UCSD-AML1 (cell line): ENCODE measurements around the gene MED4.

Experiments used
- DNase-seq: peaks from one replicate; lab custom pipeline; 2025; ENCODE audit not compliant: unreplicated experiment; lab: John Stamatoyannopoulos, UW

The MED4 gene, protein sequence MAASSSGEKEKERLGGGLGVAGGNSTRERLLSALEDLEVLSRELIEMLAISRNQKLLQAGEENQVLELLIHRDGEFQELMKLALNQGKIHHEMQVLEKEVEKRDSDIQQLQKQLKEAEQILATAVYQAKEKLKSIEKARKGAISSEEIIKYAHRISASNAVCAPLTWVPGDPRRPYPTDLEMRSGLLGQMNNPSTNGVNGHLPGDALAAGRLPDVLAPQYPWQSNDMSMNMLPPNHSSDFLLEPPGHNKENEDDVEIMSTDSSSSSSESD

DNA sequence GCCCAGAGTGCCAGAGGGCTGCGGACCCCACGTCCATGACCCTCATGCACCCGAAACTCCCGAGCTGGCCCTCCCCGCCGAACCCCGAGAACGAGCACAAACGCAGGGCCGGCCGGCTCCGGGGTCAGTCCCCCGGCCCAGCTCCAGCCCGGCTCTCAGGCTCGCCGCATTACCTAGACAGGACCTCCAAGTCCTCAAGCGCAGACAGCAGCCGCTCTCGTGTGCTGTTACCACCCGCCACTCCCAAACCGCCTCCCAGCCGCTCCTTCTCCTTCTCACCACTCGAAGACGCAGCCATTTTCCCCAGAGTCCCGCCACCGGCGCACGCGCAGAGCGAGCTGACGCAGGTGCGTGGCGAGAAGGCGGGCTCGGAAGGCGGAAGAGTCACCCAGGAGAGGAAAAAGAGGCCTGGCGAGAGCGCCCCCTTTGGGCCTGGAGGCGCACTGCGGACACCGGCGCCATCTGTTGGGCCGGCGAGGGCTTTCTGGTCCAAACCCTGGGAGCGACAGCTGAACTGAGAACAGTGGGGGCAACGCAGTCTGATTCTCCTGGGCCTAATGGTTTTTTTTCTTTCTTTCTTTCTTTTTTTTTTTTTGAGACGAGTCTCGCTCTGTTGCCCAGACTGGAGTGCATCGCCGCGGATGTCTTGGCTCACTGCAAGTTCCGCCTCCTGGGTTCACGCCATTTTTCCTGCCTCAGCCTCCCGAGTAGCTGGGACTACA is at the start of gene MED4:
MED4 (minus strand) TSS at position 324 of the 722 bp plus-strand sequence; CDS start at position 298, 26 bp downstream.
- peak; percentile 97 for DNase-seq

DNA sequence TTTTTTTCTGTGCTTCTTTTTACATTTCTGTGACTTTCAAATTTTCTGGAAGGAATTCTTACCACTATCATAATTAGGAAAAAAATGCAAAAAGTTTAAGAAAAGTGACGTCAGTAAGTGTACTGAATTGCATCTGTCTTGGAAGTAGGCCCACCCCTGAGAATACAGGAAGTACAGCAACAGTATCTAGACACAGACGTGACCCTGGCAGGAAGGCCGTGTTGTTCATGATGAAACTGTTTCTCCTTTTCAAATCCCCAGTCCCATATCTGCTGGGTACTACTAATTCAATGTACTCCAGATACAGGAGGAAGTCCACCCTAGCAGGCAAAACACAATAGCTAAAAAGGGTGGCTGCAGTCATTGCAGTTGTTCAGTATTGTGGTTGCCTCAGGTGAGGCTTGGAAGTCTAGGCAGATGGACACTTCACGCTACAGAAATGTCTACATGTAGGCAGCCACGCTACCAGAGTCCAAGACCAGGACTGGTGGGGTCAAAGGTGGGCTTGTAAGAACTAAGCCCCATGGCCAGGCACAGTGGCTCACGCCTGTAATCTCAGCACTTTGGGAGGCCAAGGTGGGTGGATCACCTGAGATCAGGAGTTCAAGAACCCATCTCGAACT is 49.6 kb upstream of the MED4 start:
- DNase-seq: peak; percentile 31

DNA sequence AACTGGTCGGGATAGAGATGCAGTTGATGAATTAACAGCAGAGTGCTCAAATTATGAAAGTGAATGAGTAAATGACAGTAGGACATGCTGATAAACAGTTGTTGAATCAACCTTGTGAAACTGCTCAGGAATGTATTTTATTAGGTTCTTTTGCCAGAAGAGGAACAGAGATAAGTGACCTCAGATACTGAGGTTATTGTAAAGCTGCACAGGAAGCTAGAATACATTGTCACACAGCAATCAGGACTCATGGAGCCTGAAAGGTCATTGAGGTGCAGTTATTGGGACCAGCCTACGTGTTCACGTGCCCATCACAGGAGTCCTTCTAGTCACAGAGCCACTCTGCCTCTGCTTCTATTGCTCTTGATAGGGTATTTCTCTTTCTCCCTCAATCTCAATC is 47.5 kb upstream of the MED4 start:
- DNase-seq: no peak

DNA sequence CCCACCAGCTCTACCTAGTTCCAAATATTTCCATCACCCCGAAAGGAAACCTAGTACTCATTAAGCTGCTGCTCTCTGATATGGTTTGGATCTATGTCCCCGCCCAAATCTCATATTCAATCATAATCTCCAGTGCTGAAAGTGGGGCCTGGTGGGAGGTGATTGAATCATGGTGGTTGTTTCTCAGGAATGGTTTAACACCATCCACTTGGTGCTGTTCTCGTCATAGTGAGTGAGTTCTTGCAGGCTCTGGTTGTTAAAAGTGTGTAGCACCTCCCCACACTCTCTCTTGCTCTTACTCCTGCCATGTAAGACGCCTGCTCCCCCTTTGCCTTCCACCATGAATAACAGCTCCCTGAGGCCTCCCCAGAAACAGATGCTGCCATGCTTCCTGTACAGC is 43.4 kb upstream of the MED4 start:
- no peak for DNase-seq

DNA sequence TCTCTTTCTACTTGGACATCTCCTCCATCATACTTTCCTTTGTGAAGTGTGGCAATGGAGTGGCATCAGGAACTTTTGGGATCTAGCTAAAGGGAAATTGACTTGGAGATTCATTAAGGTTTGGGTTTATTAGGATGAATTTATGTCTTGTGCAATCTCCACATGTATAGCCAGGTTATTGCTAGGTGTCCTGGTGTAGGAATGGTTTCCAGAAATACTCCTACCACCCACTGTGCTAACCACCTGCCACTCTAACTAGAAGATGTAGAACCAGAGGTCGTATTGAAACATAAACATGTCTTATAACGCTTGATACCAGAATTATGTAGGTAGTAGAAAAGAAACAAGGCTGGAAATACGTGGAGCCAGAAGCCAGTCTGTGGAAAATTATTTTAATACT is 38.1 kb upstream of the MED4 start:
- no peak for DNase-seq

DNA sequence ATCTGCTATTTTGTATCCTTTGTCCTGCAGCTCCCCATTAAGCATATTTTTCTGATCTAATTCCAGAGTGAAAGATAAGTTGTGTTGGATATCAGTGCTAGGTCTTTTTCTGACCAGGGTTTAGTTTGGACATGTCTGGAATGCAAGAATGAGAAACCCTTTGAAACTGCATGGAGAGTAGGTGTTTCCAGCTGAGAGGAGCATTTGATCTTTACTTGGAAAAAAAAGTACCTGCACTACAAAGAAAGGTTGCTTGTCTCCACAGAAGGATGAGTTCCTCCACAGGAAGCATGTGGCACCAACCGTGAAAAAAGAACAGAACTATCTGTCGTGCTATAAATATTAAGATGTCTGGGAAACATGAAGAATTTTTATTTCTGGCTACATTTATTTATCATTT is 36.6 kb upstream of the MED4 start:
- no peak for DNase-seq

DNA sequence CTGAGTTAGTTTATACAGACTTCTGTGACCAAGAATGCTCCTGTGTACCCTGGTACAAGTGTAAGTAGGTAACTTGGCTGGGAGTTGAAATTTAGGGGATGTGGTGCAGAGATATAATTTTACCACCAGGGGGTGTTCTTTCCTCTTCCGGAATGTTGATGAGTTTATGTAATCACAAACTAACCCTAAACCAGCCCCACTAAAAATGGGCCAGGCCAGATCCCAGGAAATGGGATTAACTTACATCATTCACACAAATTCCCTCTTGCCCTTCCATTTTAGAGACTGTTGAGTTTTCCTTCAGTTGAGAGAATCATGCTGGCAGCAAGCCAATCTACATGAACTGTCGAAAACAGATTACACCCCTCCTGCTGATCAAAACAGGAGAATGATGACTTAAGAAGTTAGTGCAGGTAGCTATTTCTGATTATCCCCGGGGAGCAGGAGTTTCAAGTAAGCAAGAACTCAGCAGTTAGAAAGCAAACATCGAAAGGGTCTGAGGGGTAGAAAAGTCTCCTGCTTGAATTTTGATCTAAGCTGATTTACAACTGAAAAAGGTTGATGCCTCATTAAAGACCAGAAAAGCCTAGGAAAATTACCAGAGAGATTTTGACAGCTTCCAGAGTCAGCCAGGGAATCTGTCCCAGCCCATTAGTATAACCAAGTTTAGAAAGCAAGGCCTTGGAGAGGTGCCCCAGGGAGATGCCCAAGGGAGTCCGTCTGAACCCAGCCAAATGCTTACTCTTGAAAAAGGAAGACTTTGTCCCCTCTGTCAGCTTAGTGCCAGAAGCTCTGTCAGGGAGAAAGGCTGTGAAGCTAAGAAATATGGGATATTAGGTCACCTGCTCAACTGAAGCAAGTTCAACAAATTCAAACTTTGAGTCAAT is 32.3 kb upstream of the MED4 start:
- no peak for DNase-seq

DNA sequence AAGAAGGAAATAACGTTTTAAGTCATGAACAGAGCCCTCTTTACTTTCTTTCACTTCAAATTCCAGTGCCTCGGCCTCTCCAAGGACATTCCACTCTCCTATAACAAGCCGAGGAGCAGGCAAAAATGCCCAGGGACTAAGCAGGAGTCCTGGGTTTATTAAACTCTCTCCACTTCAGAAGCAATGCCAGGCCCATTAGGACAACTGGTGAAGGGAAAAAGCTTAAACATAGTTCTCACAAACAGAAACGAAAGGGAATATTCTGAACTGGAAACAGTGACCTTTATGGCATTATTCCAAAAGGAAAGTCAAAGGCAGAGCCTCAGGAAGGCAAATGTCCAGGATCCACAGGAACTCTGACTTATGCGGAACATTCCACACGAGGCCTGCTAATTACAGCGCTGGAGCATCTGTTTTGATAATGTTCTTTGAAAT is 30.9 kb upstream of the MED4 start:
- DNase-seq: no peak

DNA sequence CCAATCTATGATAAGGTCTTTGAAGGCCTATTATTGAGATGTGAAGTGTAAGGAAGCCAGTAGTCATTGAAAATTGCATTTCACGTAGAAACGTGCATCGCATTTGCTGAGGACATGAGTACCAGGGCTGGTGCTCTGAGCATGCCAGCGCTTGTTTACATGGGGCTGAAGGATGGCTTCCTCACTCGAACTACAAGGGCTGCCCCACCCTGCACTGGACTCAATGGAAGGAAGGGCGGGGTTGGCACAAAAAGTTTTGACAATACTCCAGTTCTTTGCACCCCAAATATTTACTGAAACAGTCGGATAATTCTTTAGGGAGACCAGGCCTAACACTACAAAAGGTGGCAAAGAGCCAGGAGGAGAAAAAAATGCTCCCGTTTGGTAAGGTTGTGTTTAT is 28.9 kb upstream of the MED4 start:
- no peak for DNase-seq

DNA sequence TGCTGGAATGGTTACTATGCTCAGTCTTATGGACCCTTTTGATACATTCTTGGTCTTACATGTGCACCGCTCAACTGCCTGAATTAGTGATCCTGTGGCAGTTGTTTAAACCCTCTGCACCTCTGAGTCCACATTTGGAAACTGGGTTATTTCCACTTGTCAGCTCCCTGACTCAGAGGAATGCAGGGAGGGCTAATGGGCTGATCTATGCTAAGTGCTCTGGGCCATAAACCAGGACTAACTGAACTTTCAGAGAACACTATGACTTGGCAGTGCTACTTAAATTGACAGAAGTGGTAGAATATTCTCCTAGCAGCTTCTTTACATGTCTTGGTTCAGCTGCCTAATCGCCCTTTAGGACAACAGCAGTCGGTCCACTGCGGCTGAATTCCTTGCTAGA is 26.8 kb upstream of the MED4 start:
- no peak for DNase-seq

DNA sequence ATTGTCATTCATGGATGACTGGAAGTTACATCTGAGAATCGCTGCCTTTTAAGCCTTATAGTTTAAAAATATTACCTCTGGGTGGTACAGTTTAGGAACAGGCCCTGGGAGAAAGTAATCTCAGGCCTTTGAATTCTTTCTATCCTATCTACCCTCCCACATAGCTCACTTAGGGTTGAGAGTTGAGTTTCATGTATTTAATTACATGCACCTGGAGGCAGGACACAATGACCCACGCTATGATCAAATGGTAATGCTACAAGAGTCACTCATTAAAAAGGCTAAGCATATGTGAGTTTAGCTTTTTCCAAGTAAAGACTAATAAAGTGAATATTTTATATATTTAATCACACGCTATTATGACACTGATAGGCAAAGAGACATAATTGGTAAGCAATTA is 25.3 kb upstream of the MED4 start:
- no peak for DNase-seq

DNA sequence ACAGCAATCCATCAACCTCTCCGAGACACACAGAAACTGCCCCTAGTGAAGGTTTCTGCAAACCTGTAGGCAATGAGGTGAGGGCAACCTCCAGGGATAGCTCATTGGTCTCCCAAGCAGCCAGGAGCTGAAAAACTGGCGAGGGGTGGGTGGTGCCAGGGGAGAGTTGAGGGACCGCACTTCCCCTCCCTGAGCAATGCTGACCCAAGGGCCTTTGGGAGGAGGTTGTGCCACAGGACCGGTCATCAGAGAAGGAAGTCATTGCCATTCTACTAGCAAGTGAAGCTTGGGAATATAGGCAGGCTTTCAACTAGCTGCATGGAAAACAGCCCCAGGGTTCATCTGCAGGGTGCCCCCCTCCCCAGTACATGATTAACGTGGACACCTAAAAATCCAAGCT is 23.1 kb upstream of the MED4 start:
- DNase-seq: no peak

DNA sequence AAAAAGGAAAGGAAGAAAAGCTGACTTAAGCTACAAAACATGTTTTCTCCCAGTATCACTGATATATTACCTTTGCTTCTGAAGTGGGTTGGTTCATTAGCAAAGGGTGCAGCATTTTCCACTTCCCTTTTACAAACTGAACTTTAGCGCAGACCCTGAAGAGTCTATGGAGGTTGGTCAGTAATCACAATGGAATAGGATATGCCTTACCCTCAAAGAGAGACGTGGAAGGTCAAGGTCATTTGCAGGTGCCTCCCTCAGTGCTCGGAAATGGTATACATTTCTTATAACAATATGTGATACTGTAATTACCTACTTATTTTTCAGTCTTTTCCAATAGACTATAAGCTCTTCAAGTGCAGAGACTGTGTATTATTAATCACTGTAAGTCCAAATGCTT is 21.9 kb upstream of the MED4 start:
- no peak for DNase-seq

DNA sequence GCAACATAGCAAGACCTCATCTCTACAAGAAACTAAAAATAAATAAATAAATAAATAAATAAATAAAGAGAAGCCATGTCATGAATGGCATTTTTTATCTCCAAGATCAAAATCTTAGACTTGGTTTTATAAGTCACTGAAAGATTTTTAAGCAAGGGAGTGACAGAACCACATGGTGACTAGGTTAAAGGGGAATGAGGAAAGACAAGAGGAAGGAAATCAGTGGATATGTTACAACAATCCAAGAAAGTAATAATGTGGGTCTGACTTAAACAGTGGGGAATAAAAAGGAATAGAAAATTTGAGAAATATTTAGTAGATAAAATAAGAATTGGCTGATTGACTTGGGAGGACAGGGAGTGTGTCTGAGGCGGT is 18.8 kb upstream of the MED4 start:
- DNase-seq: no peak

DNA sequence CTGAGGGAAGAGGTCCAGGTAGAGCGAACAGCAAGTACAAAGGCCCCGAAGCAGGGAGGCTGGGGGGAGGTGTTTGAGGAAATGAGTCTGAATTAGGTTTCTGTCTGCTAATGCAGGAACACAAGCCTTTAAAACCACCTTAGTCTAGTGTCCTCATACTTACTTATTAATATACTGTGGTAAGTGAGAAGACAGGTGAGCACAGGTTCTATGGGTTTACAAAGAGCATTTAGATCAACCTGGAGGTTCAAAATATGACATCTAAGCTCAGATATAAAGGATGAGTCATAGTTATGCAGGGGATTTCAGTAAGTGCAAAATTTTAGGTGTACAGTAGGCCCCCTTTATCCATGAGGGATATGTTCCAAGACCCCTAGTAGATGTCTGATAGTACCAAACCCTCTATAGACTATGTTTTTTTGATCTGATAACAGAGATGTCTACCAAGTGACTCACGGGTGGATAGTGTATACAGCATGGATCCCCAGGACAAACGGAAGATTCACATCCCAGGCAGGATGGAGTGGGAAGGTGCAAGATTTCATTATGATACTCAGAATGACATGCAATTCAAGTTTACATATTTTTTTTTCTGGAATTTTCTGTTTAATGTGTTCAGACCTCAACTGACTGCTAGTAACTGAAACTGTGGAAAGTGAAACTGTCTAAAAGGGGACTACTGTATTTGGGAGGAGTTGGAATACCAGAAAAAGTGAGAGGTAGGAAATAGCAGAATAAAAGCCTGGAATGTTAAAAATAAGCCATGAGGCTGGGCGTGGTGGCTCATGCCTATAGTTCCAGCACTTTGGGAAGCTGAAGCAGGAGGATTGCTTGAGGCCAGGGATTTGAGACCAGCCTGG is 18.2 kb upstream of the MED4 start:
- DNase-seq: no peak

DNA sequence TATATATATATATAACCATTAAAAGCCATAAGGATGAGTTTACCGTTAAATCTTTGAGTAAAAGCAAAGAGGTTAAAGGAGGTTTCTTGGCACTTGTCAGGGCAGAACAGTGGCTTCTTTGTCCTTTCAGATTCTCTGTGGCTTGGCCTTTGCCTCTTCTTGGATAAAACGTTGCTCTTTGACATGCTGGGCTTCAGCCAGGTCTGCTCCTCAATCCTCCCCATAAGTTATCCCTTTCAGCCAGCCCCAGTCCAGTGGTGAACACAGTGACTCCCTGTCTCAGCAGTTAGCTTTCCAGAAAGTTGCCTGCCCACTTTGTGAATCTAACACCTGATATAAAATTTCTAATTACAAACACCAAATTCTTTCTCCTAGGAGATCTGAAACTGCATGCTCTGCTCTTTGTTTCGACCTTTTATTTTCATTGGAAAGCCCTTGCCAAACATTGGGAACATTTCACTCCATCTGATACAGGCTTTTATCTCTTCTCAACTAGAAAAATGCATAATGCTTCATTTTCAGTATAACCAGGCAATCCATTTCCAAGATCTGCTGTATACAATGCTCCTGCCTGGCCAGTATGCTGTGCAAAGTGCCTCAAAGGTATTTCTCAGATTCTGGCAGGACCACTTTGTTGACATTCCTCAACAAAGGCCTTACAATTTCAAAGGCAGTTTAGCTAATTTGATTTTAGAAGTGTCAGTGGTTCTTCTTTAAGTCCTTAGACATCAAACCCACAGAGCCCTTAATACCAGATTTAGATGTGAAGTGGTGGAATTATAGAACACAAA is 16.2 kb upstream of the MED4 start:
- no peak for DNase-seq

DNA sequence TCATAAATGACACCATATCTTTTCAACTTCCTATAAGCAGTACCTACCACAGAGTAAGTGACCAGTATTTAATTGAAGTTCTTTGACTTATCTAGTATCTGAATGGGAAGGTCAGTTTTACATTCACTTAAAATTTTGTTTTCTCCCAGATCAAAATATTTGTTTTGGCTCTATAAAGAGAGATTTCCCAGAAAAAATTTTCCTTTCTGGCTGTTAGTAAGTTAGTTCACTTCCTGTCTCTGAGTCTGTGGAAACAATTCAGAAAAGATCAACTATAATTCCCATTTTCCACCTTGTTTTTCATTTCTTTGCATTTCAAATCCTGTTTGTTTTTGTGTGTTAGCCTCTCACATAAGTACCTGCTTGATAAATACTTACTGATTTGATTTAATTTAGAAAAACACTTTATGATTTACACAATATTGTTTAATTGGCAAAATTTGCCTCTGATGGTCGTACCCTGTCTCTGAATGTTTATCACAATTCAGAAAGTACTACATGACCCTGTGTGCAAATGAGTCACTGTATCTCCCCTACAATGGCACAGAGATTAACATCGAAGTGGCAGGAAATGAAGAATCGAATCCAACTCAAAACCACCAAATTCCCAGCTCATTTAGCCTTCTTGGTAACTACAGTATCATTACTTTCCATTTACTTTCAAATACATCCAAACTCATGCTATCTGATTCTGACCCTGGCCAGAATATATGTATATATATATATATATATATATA is 15.4 kb upstream of the MED4 start:
- no peak for DNase-seq

DNA sequence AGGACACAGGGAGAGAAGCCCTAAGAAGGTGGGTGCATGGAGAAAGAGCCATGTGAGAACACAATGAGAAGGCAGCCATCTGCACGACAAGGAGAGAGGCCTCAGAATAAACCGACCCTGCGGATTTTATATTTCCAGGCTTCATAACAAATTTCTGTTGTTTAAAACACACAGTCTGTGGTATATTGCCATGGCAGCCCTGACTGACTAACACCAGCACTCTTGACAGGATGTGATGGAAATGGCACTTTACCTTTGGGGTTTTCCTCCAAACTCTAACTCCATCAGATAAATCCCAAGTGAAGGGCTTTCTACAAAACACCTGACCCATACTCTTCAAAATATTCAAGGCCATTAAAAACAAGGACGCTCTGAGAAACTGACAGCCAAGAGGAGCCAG is 13.2 kb upstream of the MED4 start:
- DNase-seq: no peak

DNA sequence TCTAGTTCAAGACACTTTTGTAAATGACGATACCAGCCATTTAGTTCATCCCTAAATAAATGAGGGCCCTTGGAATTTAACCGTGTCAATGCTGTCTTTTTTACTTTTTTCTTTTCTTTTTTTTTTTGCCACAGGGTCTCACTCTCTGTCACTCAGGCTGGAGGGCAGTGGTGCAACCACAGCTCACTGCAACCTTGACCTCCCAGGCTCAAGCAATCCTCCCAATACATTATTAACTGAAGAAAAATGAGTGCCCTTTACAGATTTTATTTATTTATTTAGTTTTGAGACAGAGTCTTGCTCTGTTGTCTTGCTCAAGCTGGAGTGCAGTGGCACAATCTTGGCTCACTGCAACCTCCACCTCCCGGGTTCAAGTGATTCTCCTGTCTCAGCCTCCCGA is 2.9 kb upstream of the MED4 start:
- DNase-seq: no peak
